ENCODE data around the gene VSTM2L. TPM values are rescaled to one million over a fixed set of nuclear protein-coding genes. Genes with fewer than 3 reads are reported as not detected.
A peak's percentile ranks its signal among the peaks of the same experiment; 100 is the strongest.

VSTM2L gene
- polyA plus RNA-seq, 2 of the 4 experiments (the other 2 are of a cell fraction): 2.0 to 5.8 TPM

GRCh38 chr20:37954190-37954589 is 51.3 kb downstream of the VSTM2L start (continued):
- TF ChIP-seq ZNF302 (CRISPR knock-in tag; IDR thresholded peaks at IDR 0.05) (no peak), HES2 (IDR thresholded peaks at IDR 0.05) (no peak), TP53 (CRISPR knock-in tag; IDR thresholded peaks at IDR 0.05) (no peak), ZFP36 (IDR thresholded peaks at IDR 0.05; ENCODE audit: borderline replicate concordance, partially characterized antibody) (no peak), FOSB (CRISPR knock-in tag; IDR thresholded peaks at IDR 0.05) (no peak)

DNA sequence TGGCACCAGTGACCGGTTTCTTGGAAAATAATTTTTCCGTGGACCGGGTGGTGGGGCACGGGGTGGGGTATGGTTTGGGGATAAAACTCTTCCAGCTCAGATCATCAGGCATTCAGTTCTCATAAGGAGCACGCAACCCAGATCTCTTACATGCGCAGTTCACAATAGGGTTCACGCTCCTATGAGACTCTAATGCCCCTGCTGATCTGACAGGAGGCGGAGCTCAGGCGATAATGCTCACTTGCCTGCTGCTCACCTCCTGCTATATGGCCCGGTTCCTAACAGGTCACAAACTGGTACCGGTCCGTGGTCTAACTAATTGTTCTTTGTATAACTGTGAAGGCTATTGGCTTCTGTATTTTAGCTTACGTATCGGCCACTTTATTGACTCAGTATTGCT is 51.7 kb downstream of the VSTM2L start:
- no peak overlapping the region for H3K4me3 ChIP-seq
- POLR2A ChIA-PET: no interaction called here
- H3K4me2 ChIP-seq: no peak overlapping the region
- H3K27ac ChIP-seq: no peak overlapping the region
- FAIRE-seq (no peak), ATAC-seq (no peak), DNase-seq (ENCODE audit: low read depth in 1 of 2, low spot score in 1 of 2) (no peak)
- H3K9me3 ChIP-seq: peaks cover 22% of the 10 kb centered on the region
- WGBS (ENCODE audit: missing lambda C conversion rate): 68% methylated on average over 14 of the region's 14 CpGs
- H3K4me1 ChIP-seq: peaks cover 11% of the 10 kb centered on the region; the same call in 1 of the 3 replicates
- CTCF ChIA-PET: interaction anchor here (0.7 kb wide), 1 partner anchor 93 kb away, joined by 4 read pairs; no protein-coding TSS in a partner anchor
- TF ChIP-seq ZC3H11A (IDR thresholded peaks at IDR 0.05) (no peak), JUN (IDR thresholded peaks at IDR 0.05) (no peak), ZFP36 (IDR thresholded peaks at IDR 0.05; ENCODE audit: borderline replicate concordance, partially characterized antibody) (no peak), HOXB13 (CRISPR knock-in tag; IDR thresholded peaks at IDR 0.05; ENCODE audit: low read depth) (no peak), ZSCAN20 (CRISPR knock-in tag; IDR thresholded peaks at IDR 0.05) (no peak), CHD2 (IDR thresholded peaks at IDR 0.05; ENCODE audit: low read length, partially characterized antibody) (no peak)

GRCh38 chr20:37955511-37955910 is 52.6 kb downstream of the VSTM2L start:
- ChIA-PET CTCF (no interaction called here), POLR2A (no interaction called here)
- H3K4me1 ChIP-seq: peaks cover 11% of the 10 kb centered on the region; the same call in 1 of the 3 replicates
- WGBS (ENCODE audit: missing lambda C conversion rate): 23% methylated on average over 7 of the region's 7 CpGs
- TF ChIP-seq KDM5A (IDR thresholded peaks at IDR 0.05): no peak
- no peak for TF ChIP-seq ESRRA (IDR thresholded peaks at IDR 0.05; ENCODE audit: borderline replicate concordance, low read length)
- TF ChIP-seq ZNF302 (CRISPR knock-in tag; IDR thresholded peaks at IDR 0.05): no peak
- no peak for TF ChIP-seq CBX8 (IDR thresholded peaks at IDR 0.05)
- no peak for TF ChIP-seq FOXS1 (CRISPR knock-in tag; IDR thresholded peaks at IDR 0.05)
- no peak for TF ChIP-seq NFE2L2 (conservative IDR thresholded peaks at IDR 0.05; ENCODE audit: low read length)
- TF ChIP-seq NPAS2 (CRISPR knock-in tag; IDR thresholded peaks at IDR 0.05; ENCODE audit: borderline replicate concordance): no peak
- TF ChIP-seq, protein P1, sequence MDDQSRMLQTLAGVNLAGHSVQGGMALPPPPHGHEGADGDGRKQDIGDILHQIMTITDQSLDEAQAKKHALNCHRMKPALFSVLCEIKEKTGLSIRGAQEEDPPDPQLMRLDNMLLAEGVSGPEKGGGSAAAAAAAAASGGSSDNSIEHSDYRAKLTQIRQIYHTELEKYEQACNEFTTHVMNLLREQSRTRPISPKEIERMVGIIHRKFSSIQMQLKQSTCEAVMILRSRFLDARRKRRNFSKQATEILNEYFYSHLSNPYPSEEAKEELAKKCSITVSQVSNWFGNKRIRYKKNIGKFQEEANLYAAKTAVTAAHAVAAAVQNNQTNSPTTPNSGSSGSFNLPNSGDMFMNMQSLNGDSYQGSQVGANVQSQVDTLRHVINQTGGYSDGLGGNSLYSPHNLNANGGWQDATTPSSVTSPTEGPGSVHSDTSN (IDR thresholded peaks at IDR 0.05): no peak
- TF ChIP-seq EP300 (IDR thresholded peaks at IDR 0.05): no peak
- no peak for TF ChIP-seq ZSCAN20 (CRISPR knock-in tag; IDR thresholded peaks at IDR 0.05)
- TF ChIP-seq POLR2A (IDR thresholded peaks at IDR 0.05; ENCODE audit: low read length): no peak
- no peak for TF ChIP-seq ZFP36 (IDR thresholded peaks at IDR 0.05; ENCODE audit: borderline replicate concordance, partially characterized antibody)
- TF ChIP-seq CHD4 (IDR thresholded peaks at IDR 0.05; ENCODE audit: borderline replicate concordance): no peak
- no peak for TF ChIP-seq HOXA7 (CRISPR knock-in tag; IDR thresholded peaks at IDR 0.05)
- TF ChIP-seq CEBPB (IDR thresholded peaks at IDR 0.05): no peak
- no peak for TF ChIP-seq JUNB (IDR thresholded peaks at IDR 0.05)
- TF ChIP-seq, protein P2, sequence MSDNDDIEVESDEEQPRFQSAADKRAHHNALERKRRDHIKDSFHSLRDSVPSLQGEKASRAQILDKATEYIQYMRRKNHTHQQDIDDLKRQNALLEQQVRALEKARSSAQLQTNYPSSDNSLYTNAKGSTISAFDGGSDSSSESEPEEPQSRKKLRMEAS (IDR thresholded peaks at IDR 0.05): no peak
- H3K27ac ChIP-seq: no peak overlapping the region
- FAIRE-seq: no peak
- ATAC-seq: no peak
- H3K4me2 ChIP-seq: 0 out of 3 replicates have a peak overlapping the region, but pooled peaks have one; percentile 7
- no peak overlapping the region for H3K4me3 ChIP-seq
- peaks cover 31% of the 10 kb centered on the region for H3K9me3 ChIP-seq
- no peak for DNase-seq (ENCODE audit: low read depth in 1 of 2, low spot score in 1 of 2)
